ENCODE data around the gene LCOR. TPM values are rescaled to one million over a fixed set of nuclear protein-coding genes. Genes with fewer than 3 reads are reported as not detected.

Gene LCOR
- polyA plus RNA-seq, 1 experiment = 11.6 TPM

DNA sequence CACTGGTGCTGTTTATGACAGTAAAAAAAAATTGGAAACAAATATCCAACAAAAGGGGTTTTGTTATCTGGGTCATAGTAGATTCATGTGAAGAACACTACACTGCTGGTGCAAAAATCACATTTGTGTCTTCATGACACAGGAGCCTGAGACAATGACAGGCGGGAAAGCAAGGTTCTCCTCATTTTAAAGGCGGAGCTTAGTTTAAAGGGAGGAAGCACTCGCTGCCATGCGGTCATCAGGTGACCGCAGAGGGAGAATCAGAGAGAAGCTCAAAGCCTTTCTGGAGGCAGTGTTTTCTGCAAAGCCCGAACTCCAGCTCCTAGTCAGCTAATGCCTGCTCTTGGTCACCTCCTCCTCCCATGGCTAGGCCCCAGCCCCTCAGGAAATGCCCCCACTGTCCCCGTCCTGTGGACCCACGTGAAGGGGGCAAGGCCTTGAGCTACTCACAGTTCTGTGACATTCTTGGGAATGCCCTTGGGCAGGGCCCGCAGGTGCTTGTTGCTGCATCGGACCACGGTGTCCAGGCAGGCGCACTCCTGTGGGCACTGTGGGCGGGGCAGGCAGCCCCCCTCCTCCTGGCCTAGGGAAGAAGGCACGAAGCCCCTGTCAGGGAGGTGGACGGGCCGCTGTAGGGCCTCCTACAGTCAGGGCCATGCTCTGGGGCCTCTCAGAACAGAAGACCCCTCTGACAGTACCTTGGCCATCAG is 207.6 kb downstream of the LCOR start:
- no peak overlapping the region for H3K27ac ChIP-seq (ENCODE audit: low read depth, low read length)
- no peak overlapping the region for H3K4me3 ChIP-seq (ENCODE audit: low read depth, low read length)
- TF ChIP-seq CTCF (IDR thresholded peaks at IDR 0.05; ENCODE audit: low read depth, low read length) = no peak
- no peaks in the 10 kb centered on the region; the same call in 1 of the 2 replicates for H3K9me3 ChIP-seq (ENCODE audit: control insufficient read depth, insufficient read depth, low read length)
- CTCF ChIA-PET = interaction anchor here (0.6 to 5.0 kb wide), 7 partner anchors 12 to 195 kb away, joined by 4 to 55 read pairs (median 9); no protein-coding TSS in a partner anchor
- peaks cover 21% of the 10 kb centered on the region for H3K27me3 ChIP-seq (ENCODE audit: control insufficient read depth, insufficient read depth, low read length)
- DNase-seq (ENCODE audit: low read depth, low spot score) = no peak
- POLR2A ChIA-PET = no interaction called here

DNA sequence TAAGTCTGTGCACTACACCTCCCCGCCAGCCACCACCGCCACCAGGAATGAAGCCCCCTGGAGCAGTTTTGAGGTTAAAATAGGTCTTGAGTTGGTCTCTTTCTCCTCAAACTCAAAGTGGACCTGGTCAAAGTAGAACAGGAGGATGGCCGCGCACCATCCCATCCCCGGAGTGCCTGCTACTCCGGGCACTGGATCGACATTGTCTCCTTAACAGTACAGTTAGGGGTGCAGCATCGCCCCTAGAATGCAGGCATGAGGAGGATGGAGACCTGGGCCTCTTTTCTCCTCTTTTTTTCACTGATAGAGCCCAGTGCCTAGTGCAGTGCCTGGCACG is 208.1 kb downstream of the LCOR start:
- CTCF ChIA-PET = interaction anchor here (1.9 to 4.4 kb wide), 2 partner anchors 33 to 195 kb away, joined by 9 to 32 read pairs; no protein-coding TSS in a partner anchor
- no peak overlapping the region for H3K27ac ChIP-seq (ENCODE audit: low read depth, low read length)
- POLR2A ChIA-PET = no interaction called here

DNA sequence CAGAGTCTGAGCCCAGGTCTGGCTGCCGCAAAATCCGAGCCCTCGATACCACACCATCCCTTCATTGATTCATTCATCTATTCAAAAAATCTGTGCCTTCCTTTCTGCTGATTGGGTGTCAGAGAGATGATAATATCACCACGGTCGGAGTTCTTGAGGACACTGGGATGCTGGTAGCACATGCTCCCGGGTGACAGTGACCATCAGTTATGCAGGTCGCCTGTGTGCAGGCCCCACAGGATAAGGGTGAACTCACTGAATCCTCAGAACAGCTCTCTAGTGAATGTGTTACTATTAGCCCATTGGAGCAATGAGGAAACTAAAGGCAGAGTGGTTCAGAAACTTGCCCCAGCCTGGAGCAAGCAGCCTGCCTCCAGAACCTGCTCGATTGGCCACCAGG is 208.6 kb downstream of the LCOR start:
- POLR2A ChIA-PET = no interaction called here
- Histone ChIP-seq H3K27me3 (ENCODE audit: control insufficient read depth, insufficient read depth, low read length) (peaks cover 13% of the 10 kb centered on the region), H3K4me3 (ENCODE audit: low read depth, low read length) (no peak overlapping the region), H3K27ac (ENCODE audit: low read depth, low read length) (no peak overlapping the region), H3K9me3 (ENCODE audit: control insufficient read depth, insufficient read depth, low read length) (no peaks in the 10 kb centered on the region; the same call in 1 of the 2 replicates)
- no peak for TF ChIP-seq CTCF (IDR thresholded peaks at IDR 0.05; ENCODE audit: low read depth, low read length)
- CTCF ChIA-PET = interaction anchor here (1.9 kb wide), 1 partner anchor 32 kb away, joined by 9 read pairs; no protein-coding TSS in a partner anchor
- DNase-seq (ENCODE audit: low read depth, low spot score) = no peak

More for the DNA sequence above, 208.1 kb downstream of the LCOR start:
- Histone ChIP-seq H3K9me3 (ENCODE audit: control insufficient read depth, insufficient read depth, low read length) (no peaks in the 10 kb centered on the region; the same call in 1 of the 2 replicates), H3K27me3 (ENCODE audit: control insufficient read depth, insufficient read depth, low read length) (peaks cover 18% of the 10 kb centered on the region), H3K4me3 (ENCODE audit: low read depth, low read length) (no peak overlapping the region)
- TF ChIP-seq CTCF (IDR thresholded peaks at IDR 0.05; ENCODE audit: low read depth, low read length) = no peak
- no peak for DNase-seq (ENCODE audit: low read depth, low spot score)

GRCh38 chr10:97042081-97042480 is 210.0 kb downstream of the LCOR start:
- TF ChIP-seq CTCF (IDR thresholded peaks at IDR 0.05; ENCODE audit: low read depth, low read length) = no peak
- H3K27ac ChIP-seq (ENCODE audit: low read depth, low read length) = no peak overlapping the region
- H3K4me3 ChIP-seq (ENCODE audit: low read depth, low read length) = no peak overlapping the region
- DNase-seq (ENCODE audit: low read depth, low spot score) = no peak
- peaks cover 15% of the 10 kb centered on the region for H3K27me3 ChIP-seq (ENCODE audit: control insufficient read depth, insufficient read depth, low read length)
- no peaks in the 10 kb centered on the region; the same call in 1 of the 2 replicates for H3K9me3 ChIP-seq (ENCODE audit: control insufficient read depth, insufficient read depth, low read length)
- ChIA-PET CTCF (interaction anchor here (1.1 kb wide), 1 partner anchor 31 kb away, joined by 3 read pairs; no protein-coding TSS in a partner anchor), POLR2A (no interaction called here)

Data from AG04450 (cell line).